GM19438 (cell line): ENCODE data around the gene CDKN2AIPNL.

ENCODE experiments used
- ATAC-seq: cut with Tn5 transposase; IDR thresholded peaks from one replicate; pipeline ENCODE4 v1.9.1; 2021; ENCODE audit warnings: low read depth; ENCODE audit not compliant: unreplicated experiment

The CDKN2AIPNL gene, protein sequence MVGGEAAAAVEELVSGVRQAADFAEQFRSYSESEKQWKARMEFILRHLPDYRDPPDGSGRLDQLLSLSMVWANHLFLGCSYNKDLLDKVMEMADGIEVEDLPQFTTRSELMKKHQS

GRCh38 chr5:134411546-134412266 lies at the start of gene CDKN2AIPNL:
Gene CDKN2AIPNL (minus strand): TSS chr5:134411881. CDS start chr5:134411854, 27 bp downstream.
- ATAC-seq = peak; percentile 95

DNA sequence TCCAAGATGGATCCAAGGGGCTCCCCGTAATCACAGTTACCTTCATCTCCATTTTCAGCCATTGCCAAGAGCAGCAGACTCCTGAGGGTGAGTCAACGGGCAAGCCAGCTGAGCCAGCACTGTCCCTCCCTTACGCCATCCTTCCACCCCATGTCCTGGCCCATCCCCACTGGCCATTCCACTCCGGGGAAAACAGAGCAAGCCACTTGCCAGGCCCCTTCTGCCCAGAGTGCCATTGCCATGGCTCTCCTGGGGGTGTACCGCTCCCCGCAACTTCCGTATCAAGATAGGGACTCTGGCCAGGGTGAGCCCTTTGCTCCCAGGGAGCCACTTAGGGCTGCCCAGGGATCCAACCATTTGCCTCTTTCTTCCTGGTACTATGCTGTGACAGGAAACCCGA lies 48.9 kb upstream of the CDKN2AIPNL start:
- no peak for ATAC-seq

DNA sequence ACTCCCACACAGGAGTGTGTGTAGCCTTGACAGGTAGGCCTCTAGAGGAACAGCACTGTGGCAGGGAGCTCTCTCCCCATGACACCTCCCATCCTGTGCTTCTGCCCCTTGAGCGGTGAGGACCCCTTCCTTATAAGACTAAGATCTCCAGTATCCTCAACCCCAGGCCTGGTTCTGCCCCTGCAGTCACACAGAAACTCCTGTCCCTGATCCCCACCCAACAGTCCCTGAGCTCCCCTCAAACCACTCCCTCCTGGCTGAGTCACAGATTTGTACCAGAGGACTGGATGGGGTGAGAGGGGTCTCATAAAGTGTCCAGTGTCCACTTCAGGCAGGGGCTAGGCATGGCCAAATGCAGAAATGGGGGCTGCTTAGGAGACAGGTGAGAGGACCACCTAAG lies 47.8 kb upstream of the CDKN2AIPNL start:
- ATAC-seq = no peak

DNA sequence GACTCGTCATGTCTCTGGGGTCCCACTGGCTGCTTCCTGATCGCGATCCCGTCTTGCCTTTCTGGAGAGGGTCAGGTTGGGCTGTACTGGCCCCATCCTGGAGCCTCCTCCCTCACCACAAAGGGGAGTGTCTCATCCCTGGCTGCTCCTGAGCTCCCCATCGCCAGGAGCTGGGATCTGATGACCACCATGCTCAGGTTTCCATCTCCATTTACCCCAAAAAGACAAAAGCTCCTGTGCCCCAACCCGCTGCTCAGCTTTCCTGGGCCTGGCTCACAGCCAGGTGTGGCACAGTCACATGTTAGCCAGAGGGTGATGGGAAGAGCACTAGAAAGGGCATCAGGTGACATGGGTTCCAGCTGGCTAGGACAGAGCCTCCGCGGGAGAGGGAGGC lies 47.3 kb upstream of the CDKN2AIPNL start:
- no peak for ATAC-seq

DNA sequence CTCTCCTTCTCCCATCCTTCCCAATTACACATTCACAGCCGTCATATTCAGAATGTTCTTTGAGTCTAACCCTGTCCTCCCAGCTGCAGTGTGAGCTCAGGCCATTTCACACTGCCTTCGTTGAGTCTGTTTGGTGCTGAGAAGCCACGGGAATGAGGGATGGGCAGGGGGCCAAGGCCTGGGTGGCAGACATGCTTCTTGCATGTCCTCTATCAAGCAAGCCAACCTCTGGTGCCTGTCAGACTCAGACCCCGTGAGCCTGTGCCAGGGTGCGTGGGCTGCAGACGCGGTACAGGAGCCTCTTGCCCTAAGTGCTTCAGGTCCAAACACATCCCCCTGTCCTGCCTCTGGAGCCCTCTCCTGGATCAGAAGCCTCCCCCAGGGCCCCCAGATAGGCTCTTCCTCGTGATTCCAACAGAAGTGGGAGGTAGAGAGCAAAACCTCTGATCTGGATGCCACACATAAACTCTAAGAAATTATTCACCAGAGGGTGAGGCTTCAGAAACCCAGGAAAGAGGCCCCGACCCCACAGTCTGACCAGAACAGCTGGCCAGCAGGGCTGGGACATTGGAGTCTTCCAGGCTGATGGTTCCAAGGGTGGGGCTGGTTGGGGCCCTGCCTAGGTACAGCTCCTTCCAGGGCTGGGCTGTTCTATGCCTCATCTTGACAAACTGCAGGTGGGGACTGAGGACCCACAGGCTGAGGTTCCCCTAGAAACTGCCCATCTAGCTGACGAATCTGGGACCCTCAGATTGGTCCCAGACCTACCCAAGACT lies 46.7 kb upstream of the CDKN2AIPNL start:
- no peak for ATAC-seq

DNA sequence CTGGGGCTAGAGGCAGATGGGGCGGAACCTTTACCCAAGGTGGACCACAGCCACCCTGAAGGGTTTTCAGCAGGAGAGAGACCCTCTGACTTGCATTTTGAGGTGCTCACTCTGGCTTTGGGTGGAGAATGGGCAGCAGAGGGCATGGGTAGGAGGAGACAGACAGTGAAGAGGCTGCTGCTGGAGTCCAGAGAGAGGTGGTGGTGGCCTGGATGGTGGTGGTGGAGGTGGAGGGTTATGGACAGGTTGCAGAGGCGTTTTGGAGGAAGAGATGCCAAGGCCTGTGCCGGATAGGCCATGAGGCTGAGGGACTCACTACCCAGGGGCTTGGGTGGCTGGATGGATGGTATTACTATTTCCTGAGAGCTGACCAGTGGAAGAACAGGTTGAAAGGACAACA lies 46.1 kb upstream of the CDKN2AIPNL start:
- ATAC-seq = no peak

- ATAC-seq = no peak
Observed at GRCh38 chr5:134456825-134457224, 45.1 kb upstream of the CDKN2AIPNL start.

DNA sequence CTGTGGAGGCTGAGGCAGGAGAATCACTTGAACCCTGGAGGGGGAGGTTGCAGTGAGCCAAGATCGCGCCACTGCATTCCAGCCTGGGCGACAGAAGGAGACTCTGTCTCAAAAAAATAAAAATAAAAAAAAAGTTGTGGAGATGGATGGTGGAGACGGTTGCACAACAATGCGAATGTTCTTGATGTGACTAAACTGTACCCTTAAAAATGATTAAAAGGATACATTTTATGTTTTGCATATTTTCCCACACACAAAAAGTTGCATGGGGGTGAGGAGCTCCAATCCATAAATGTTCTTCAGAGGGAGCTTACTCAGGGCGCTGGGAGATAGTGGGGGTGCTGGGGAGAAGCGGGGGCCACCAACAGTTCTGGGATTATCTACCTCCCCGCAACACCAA lies 43.8 kb upstream of the CDKN2AIPNL start:
- no peak for ATAC-seq

DNA sequence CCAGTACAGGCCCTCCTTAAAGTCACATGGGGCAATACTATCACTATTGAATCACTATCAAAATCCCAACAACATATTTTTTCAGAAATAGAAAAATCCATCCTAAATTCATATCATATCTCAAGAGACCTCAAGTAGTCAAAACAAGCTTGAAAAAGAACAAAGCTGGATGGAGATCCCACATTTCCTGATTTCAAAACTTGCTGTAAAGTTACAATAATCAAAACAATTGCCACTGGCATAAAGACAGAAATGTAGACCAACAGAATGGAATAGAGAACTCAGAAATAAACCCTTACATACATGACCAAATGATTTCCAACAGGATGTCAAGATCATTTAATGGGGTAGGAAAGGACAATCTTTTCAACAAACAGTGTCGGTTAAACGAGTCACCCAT lies 41.3 kb upstream of the CDKN2AIPNL start:
- ATAC-seq = no peak

- ATAC-seq = no peak
Observed at GRCh38 chr5:134451936-134452505, 40.3 kb upstream of the CDKN2AIPNL start.

- ATAC-seq = no peak
Observed at GRCh38 chr5:134451225-134451935, 39.7 kb upstream of the CDKN2AIPNL start.

GRCh38 chr5:134450374-134450773 lies 38.7 kb upstream of the CDKN2AIPNL start:
- ATAC-seq = no peak

- ATAC-seq = no peak
Observed at GRCh38 chr5:134449167-134449566, 37.5 kb upstream of the CDKN2AIPNL start.

- ATAC-seq = no peak
Observed at GRCh38 chr5:134447815-134448520, 36.3 kb upstream of the CDKN2AIPNL start.

DNA sequence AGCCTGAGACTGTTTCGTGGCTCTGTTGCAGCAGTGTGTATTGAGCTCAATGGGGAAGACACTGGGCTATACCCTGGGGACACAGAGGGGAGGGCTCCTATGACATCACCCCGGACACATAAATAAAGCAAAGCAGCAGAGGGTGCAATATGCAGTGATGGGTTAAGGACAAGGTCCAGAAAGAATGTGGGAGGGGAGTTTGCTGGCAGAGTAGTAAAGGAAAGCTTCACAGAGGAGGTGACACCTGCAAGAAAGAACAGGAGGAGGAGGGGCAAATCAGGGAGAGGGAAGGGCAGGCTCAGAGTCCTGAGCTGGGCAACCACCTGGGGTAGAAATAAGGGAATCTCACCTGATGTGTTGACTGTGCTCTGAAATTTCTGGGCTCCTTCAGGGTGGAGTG lies 35.3 kb upstream of the CDKN2AIPNL start:
- ATAC-seq = no peak

GRCh38 chr5:134445856-134446818 lies 34.5 kb upstream of the CDKN2AIPNL start:
- ATAC-seq = no peak

GRCh38 chr5:134444941-134445471 lies 33.3 kb upstream of the CDKN2AIPNL start:
- no peak for ATAC-seq

DNA sequence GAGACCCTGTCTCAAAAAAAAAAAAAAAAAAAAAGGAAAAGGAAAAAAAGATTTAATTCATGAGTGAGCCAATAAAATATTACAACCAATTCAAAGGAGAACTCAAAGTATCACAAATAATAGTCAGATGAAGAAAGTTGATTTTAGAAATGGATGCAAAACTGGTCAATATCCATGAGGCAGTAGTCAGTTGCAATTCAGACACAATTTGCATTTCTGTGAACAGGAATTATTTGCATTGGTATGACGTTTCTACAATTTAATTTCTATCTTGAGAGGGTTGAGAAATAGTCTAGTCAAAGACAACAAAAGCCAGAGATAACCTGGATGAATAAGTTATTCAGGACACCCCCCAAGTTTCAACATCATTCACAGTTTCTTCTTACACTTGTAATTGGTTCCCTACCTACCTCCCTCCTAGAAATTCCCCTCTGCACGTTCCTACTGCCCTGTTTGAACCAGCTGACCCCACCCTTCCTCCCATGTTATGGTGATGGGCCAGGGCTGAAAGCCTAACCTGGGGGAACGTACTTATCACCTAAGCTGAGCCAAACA lies 28.6 kb upstream of the CDKN2AIPNL start:
- no peak for ATAC-seq
